ENCODE data around the gene MKS1. TPM values are rescaled to one million over a fixed set of nuclear protein-coding genes. Genes with fewer than 3 reads are reported as not detected.

Gene MKS1
- total RNA-seq, 4 donors from 2014 or later, result 11.0 to 25.1 (median 17.2) TPM

DNA sequence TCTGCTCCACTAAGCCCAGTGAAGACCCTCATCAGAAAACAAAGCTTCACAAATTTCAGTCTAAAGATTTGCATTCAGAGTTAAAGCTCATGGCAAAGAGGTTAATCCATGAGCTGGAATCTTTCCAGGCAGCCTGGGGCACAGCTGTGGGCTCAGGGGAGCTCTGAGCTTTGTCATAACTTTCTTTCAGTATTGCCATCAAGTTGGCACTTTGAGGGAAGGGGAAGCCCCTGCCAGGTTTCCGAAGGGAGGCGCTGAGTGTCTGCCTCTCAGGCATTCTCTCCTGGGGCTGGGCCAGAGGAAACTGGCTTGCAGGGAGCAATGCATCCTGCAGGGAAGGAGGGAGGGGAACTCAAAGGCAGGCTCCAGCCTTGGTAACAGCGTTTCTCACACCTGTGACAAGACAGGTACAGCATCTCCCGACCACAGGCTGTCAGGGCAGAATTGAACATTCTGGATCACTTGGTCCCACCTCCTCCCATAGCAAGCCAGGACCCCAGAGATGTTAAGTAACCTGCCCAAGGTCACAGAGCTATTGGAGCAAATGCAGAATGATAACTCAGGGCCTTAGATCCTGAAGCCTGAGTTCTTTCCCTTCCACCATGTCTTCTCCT is 23.2 kb upstream of the MKS1 start:
- Histone ChIP-seq H3K9me3 (no peaks in the 10 kb centered on the region), H3K27me3 (peaks cover 32% of the 10 kb centered on the region)
- DNase-seq (ENCODE audit: low spot score in 2 of 2), result no peak

DNA sequence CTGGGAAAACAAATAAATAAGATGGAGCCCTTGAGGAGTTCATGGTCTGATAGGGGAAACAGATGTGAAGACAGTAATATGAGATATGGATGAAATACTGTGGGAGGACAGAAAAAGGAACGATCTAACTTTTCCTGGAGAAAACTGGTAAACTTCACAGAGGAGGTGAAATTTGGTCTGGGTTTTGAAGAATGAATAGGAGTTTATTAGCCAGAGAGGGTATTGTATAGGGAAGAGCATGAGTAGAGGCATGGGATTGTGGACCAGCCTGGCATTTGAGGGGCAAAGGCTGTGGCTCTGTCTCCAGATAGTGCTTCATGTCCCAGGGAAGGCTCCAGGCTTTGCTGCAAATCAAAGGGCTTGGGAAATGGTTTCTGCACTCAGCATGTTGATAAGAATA is 20.9 kb upstream of the MKS1 start:
- Histone ChIP-seq H3K4me3 (no peak overlapping the region), H3K27ac (no peak overlapping the region), H3K36me3 (no peaks in the 10 kb centered on the region), H3K9me3 (no peaks in the 10 kb centered on the region), H3K27me3 (peaks cover 21% of the 10 kb centered on the region), H3K4me1 (peaks cover 8% of the 10 kb centered on the region)
- TF ChIP-seq EP300 (IDR thresholded peaks at IDR 0.05) (no peak), POLR2A (IDR thresholded peaks at IDR 0.05) (no peak), POLR2AphosphoS5 (IDR thresholded peaks at IDR 0.05) (no peak)
- TF ChIP-seq, protein P1, sequence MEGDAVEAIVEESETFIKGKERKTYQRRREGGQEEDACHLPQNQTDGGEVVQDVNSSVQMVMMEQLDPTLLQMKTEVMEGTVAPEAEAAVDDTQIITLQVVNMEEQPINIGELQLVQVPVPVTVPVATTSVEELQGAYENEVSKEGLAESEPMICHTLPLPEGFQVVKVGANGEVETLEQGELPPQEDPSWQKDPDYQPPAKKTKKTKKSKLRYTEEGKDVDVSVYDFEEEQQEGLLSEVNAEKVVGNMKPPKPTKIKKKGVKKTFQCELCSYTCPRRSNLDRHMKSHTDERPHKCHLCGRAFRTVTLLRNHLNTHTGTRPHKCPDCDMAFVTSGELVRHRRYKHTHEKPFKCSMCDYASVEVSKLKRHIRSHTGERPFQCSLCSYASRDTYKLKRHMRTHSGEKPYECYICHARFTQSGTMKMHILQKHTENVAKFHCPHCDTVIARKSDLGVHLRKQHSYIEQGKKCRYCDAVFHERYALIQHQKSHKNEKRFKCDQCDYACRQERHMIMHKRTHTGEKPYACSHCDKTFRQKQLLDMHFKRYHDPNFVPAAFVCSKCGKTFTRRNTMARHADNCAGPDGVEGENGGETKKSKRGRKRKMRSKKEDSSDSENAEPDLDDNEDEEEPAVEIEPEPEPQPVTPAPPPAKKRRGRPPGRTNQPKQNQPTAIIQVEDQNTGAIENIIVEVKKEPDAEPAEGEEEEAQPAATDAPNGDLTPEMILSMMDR (IDR thresholded peaks at IDR 0.05), result no peak
- DNase-seq (ENCODE audit: low spot score in 2 of 2), result no peak
- WGBS, result 72% methylated on average over 1 of the region's 1 CpG

More for the DNA sequence above, 23.2 kb upstream of the MKS1 start:
- peaks cover 3% of the 10 kb centered on the region for H3K4me1 ChIP-seq
- no peak overlapping the region for H3K4me3 ChIP-seq
- H3K36me3 ChIP-seq, result no peaks in the 10 kb centered on the region
- H3K27ac ChIP-seq, result no peak overlapping the region
- 5% methylated on average over 4 of the region's 4 CpGs for WGBS
- no peak for TF ChIP-seq POLR2AphosphoS5 (IDR thresholded peaks at IDR 0.05)
- no peak for TF ChIP-seq POLR2A (IDR thresholded peaks at IDR 0.05)
- TF ChIP-seq EP300 (IDR thresholded peaks at IDR 0.05), result no peak
- TF ChIP-seq, protein P1 (IDR thresholded peaks at IDR 0.05), result no peak

DNA sequence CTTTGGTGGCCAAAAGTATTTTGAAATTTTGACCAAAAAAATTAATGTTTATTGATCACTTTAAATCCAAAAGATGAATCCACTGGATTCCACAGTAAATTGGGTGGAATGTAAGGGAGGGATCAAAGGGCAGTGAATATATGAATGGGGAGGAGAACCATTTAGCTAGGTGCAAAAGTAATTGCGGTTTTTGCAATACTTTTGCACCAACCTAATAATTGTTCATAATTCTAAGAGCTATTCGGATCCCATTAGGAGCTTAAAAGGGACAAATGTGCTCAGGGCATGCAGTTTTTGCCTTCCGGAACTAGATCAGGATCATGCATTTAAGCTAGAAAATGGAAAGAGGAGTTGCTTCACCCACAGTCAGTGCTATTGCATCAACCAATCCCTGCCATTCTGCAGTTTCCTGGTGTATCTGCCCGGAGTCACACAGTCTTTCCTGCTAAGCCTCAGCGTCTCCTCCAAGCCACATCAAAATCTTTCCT is 19.1 kb upstream of the MKS1 start, which contains the start of gene LPO:
TSS of gene LPO (plus strand) at position 438 of the 488 bp plus-strand sequence. CDS start 4,396 bp downstream, outside the sequence.
- WGBS, result 74% methylated on average over 5 of the region's 5 CpGs
- H3K27me3 ChIP-seq, result peaks cover 16% of the 10 kb centered on the region

DNA sequence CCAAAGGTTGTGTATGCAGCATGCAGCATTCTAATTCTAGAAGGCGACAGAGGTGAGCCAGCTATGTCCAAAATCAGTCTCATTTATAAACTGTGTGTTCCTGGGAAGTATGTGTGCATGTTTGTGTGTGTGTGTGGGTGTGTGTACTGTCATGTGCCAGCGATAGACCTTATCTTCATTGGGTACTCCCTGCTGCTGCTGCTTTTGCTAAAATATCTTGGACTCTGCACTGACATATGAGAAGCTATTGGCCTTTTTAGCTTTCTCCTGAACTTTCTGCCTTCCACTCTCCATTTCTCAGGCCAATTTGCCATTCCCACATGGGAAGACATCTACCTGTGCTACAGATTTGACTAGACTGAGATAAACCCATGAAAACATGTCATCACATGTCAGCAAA is 17.3 kb upstream of the MKS1 start:
- Histone ChIP-seq H3K27me3 (peaks cover 8% of the 10 kb centered on the region), H3K4me3 (no peak overlapping the region), H3K27ac (no peak overlapping the region), H3K4me1 (peaks cover 5% of the 10 kb centered on the region), H3K9me3 (no peaks in the 10 kb centered on the region), H3K36me3 (no peaks in the 10 kb centered on the region)
- WGBS, result 80% methylated on average over 2 of the region's 2 CpGs
- DNase-seq (ENCODE audit: low spot score in 2 of 2), result no peak
- TF ChIP-seq, protein P1 (IDR thresholded peaks at IDR 0.05), result no peak
- no peak for TF ChIP-seq POLR2AphosphoS5 (IDR thresholded peaks at IDR 0.05)

More for the DNA sequence above, 19.1 kb upstream of the MKS1 start, which contains the start of gene LPO:
- no peak for TF ChIP-seq EP300 (IDR thresholded peaks at IDR 0.05)
- TF ChIP-seq POLR2A (IDR thresholded peaks at IDR 0.05), result no peak
- TF ChIP-seq, protein P1 (IDR thresholded peaks at IDR 0.05), result no peak
- TF ChIP-seq POLR2AphosphoS5 (IDR thresholded peaks at IDR 0.05), result no peak
- Histone ChIP-seq H3K4me3 (no peak within 1 kb of the TSS), H3K27ac (no peak within 1 kb of the TSS), H3K4me1 (peaks cover 8% of the 10 kb centered on the region), H3K9me3 (no peaks in the 10 kb centered on the region), H3K36me3 (no peaks in the 10 kb centered on the region)
- no peak for DNase-seq (ENCODE audit: low spot score in 2 of 2)

DNA sequence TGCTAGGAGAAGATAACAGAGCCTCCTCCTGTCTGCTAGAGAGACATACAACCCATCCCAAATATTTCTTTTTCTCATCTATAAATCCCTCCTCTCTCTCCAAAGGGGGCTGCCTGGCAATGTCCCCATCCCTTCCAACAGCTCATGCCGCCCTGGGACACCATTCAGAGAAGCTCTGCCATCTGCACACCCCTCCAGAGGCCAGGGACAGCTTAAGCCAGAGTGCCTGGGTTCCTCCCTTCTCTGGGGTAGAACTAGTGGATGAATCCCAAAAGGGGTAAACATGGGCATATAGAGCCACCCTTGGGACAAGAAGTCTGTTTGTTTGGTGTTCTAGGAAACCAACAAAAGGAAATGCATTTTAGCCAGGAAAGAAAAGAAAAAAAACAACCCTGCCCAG is 16.8 kb upstream of the MKS1 start:
- Histone ChIP-seq H3K36me3 (no peaks in the 10 kb centered on the region), H3K27ac (no peak overlapping the region), H3K4me3 (no peak overlapping the region), H3K27me3 (peaks cover 8% of the 10 kb centered on the region), H3K9me3 (no peaks in the 10 kb centered on the region), H3K4me1 (peaks cover 5% of the 10 kb centered on the region)
- TF ChIP-seq POLR2A (IDR thresholded peaks at IDR 0.05), result no peak
- TF ChIP-seq, protein P1 (IDR thresholded peaks at IDR 0.05), result no peak
- no peak for TF ChIP-seq POLR2AphosphoS5 (IDR thresholded peaks at IDR 0.05)
- TF ChIP-seq EP300 (IDR thresholded peaks at IDR 0.05), result no peak
- 78% methylated on average over 1 of the region's 1 CpG for WGBS
- DNase-seq (ENCODE audit: low spot score in 2 of 2), result no peak
